CD8-positive, alpha-beta memory T cell (primary cell): ENCODE measurements around the gene NUP214. TPM values are rescaled to one million over a fixed set of nuclear protein-coding genes. Genes with fewer than 3 reads are reported as not detected.
"Not testable (repeated sequence)": the region's sequence is repeated elsewhere in the genome, so short reads cannot be mapped to it uniquely, and the experiment has no call there.

ENCODE experiments used
- CTCF ChIA-PET: fragments of 350-600 bp; sonication (Branson Sonifier 250); formaldehyde crosslinking; loops from one replicate; lab custom pipeline; 2021; ENCODE audit warnings: antibody characterized with exemption; lab: Charles Lee
- POLR2A ChIA-PET: fragments of 350-600 bp; sonication (Branson Sonifier 250); formaldehyde crosslinking; loops from one replicate; lab custom pipeline; 2021; ENCODE audit warnings: antibody characterized with exemption; lab: Charles Lee
- DNase-seq, 5 donors: peaks; one replicate each; pipeline versions ENCODE4 v3.0.0 to v3.0.0-alpha.2; 2020 to 2022; ENCODE audit warnings: mixed read lengths in 1 of 5
- H3K27ac ChIP-seq: one replicate; pipeline ENCODE4 v1.7.0; 2013; ENCODE audit warnings: low read depth, mild to moderate bottlenecking, low read length, moderate library complexity
- H3K27me3 ChIP-seq: 2 replicates; pipeline ENCODE4 v1.7.0; 2013; ENCODE audit warnings: low read length, mild to moderate bottlenecking; ENCODE audit not compliant: insufficient read depth, poor library complexity, severe bottlenecking
- H3K36me3 ChIP-seq: 2 replicates; pipeline ENCODE4 v1.7.0; 2013; ENCODE audit warnings: mild to moderate bottlenecking, low read length, moderate library complexity; ENCODE audit not compliant: insufficient read depth
- H3K4me1 ChIP-seq: 2 replicates; pipeline ENCODE4 v1.7.0; 2013; ENCODE audit warnings: mild to moderate bottlenecking, low read length, moderate library complexity; ENCODE audit not compliant: insufficient read depth
- H3K4me3 ChIP-seq: 2 replicates; pipeline ENCODE4 v1.7.0; 2013; ENCODE audit warnings: mild to moderate bottlenecking, low read length
- H3K9me3 ChIP-seq: 2 replicates; pipeline ENCODE4 v1.7.0; 2013; ENCODE audit warnings: mild to moderate bottlenecking, low read length
- H3K27ac Mint-ChIP-seq, 8 donors: one replicate each; pipeline ENCODE4 v1.8.0; 2020 to 2021; ENCODE audit warnings: mixed read lengths in 8 of 8, mild to moderate bottlenecking in 6 of 8, inconsistent platforms in 3 of 8, moderate library complexity in 3 of 8
- H3K27me3 Mint-ChIP-seq, 2 donors: one replicate each; pipeline ENCODE4 v1.8.0; 2020 to 2021; ENCODE audit warnings: mixed read lengths in 2 of 2, mild to moderate bottlenecking in 1 of 2, moderate library complexity in 1 of 2
- H3K36me3 Mint-ChIP-seq, 3 donors: one replicate each; pipeline ENCODE4 v1.8.0; 2020 to 2021; ENCODE audit warnings: mixed read lengths in 3 of 3, inconsistent platforms in 1 of 3, mild to moderate bottlenecking in 1 of 3
- H3K4me1 Mint-ChIP-seq, 3 donors: one replicate each; pipeline ENCODE4 v1.8.0; 2020 to 2021; ENCODE audit warnings: mixed read lengths in 3 of 3, inconsistent platforms in 1 of 3, mild to moderate bottlenecking in 1 of 3
- H3K4me3 Mint-ChIP-seq, 7 donors: one replicate each; pipeline ENCODE4 v1.8.0; 2020 to 2021; ENCODE audit warnings: mixed read lengths in 7 of 7, mild to moderate bottlenecking in 6 of 7, moderate library complexity in 4 of 7, inconsistent platforms in 2 of 7
- H3K9me3 Mint-ChIP-seq, 5 donors: one replicate each; pipeline ENCODE4 v1.8.0; 2020 to 2022; ENCODE audit warnings: mixed read lengths in 5 of 5, mild to moderate bottlenecking in 3 of 5, moderate library complexity in 2 of 5, inconsistent platforms in 1 of 5
- polyA plus RNA-seq: library from polyadenylated mRNA; unstranded; fragments of 300-500 nt; fragmentation: Illumina TruSeq; gene quantifications from one replicate; pipeline ENCODE4 v1.2.3, GENCODE V29; 2021
- total RNA-seq, 2 experiments: library from RNA; stranded (reverse); gene quantifications; one replicate each; pipeline ENCODE4 v1.2.3, GENCODE V29; 2021

The NUP214 gene
- total and polyA plus RNA-seq, 3 experiments from 2014 or later: 21.3 to 69.5 (median 69.2) TPM

DNA sequence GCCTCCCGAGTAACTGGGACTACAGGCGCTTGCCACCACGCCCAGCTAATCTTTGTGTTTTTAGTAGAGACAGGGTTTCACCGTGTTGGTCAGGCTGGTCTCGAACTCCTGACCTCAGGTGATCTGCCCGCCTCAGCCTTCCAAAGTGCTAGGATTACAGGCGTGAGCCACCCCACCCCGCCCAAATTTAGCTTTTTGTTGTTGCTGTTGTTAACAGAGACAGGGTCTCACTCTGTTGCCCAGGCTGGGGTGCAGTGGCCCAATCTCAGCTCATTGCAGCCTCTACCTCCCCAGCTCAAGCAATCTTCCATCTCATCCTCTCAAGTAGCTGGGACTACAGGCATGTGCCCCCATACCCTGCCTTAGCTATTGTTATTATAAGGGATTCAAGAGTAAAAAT is 25.5 kb upstream of the NUP214 start:
- CTCF ChIA-PET, DNase-seq, H3K36me3 Mint-ChIP-seq, H3K36me3 ChIP-seq, H3K4me3 ChIP-seq, H3K4me3 Mint-ChIP-seq, H3K9me3 ChIP-seq, H3K27ac ChIP-seq, POLR2A ChIA-PET, H3K9me3 Mint-ChIP-seq, H3K4me1 ChIP-seq, H3K4me1 Mint-ChIP-seq: not testable (repeated sequence)
- Mint-ChIP-seq H3K27ac (peak overlapping the region in 1 of 8 donors; percentile 38), H3K27me3 (peaks cover 22 to 29% of the 10 kb centered on the region in 2 donors)
- H3K27me3 ChIP-seq: peaks cover 21% of the 10 kb centered on the region

DNA sequence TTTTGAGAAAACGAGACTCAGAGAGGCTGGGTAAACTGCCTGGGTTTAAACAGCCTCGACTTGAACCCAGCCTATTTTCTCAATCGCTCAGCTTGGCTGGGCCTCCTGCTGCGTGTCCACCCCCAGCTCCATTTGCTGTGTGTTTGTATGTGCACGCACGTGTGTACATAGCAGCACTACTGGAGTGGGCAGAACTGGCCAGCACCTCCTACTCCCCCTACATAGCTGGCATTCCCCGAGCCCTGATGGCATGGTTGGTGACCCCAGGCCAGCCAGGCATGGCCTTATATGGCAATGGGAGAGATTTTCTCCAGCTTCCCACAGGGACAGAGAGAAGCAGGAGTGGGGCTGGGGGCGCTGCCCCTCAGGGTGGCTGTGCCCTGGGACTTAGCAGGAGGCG is 24.9 kb upstream of the NUP214 start:
- Mint-ChIP-seq H3K9me3 (no peaks in the 10 kb centered on the region), H3K4me1 (peaks cover 4 to 9% (median 6%) of the 10 kb centered on the region in 3 donors), H3K27ac (peak overlapping the region in 1 of 8 donors; percentile 54), H3K36me3 (no peaks in the 10 kb centered on the region), H3K27me3 (peaks cover 17 to 24% of the 10 kb centered on the region in 2 donors), H3K4me3 (no peak overlapping the region)
- Histone ChIP-seq H3K4me1 (no peaks in the 10 kb centered on the region), H3K9me3 (no peaks in the 10 kb centered on the region), H3K36me3 (no peaks in the 10 kb centered on the region), H3K4me3 (no peak overlapping the region), H3K27me3 (peaks cover 16% of the 10 kb centered on the region), H3K27ac (no peak overlapping the region)
- ChIA-PET CTCF (no interaction called here), POLR2A (no interaction called here)
- DNase-seq: no peak

DNA sequence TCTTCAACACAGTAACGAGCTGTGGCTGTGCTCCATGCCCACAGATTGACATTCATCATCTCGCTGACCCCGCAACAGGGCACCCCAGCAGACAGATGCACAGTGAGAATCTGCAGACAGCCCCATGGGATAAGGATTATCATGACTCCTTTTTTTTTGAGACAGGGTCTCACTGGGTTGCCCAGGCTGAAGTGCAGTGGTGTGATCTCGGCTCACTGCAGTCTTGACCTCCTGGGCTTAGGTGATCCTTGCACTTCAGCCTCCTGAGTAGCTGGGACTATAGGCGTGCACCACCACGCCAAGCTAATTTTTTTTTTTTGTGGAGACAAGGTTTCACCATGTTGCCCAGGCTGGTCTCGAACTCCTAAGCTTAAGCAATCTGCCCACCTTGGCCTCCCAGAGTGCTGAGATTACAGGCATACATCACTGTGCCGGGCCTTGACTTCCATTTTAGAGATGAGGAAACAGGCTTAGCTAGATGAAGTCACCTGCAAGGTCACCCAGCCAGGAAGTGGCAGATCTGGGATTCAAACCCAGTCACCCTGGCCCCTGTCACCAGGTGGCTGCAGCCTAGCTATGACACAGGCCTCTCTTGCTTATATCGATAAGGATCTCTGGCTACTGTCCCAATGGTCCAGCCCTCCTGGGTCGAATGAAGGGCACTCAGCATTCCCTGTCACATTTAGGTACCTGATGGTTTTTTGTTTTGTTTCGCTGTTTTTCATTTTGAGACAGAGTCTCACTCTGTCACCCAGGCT is 24.0 kb upstream of the NUP214 start:
- Histone ChIP-seq H3K4me1 (no peaks in the 10 kb centered on the region), H3K9me3 (no peaks in the 10 kb centered on the region), H3K27me3 (peaks cover 17% of the 10 kb centered on the region), H3K4me3 (no peak overlapping the region), H3K36me3 (no peaks in the 10 kb centered on the region), H3K27ac (no peak overlapping the region)
- Mint-ChIP-seq H3K27ac (no peak overlapping the region), H3K9me3 (no peaks in the 10 kb centered on the region), H3K27me3 (peaks cover 10 to 22% of the 10 kb centered on the region in 2 donors), H3K36me3 (no peaks in the 10 kb centered on the region), H3K4me3 (no peak overlapping the region), H3K4me1 (peaks cover 0 to 5% (median 4%) of the 10 kb centered on the region in 3 donors)
- ChIA-PET POLR2A (no interaction called here), CTCF (no interaction called here)
- no peak for DNase-seq

DNA sequence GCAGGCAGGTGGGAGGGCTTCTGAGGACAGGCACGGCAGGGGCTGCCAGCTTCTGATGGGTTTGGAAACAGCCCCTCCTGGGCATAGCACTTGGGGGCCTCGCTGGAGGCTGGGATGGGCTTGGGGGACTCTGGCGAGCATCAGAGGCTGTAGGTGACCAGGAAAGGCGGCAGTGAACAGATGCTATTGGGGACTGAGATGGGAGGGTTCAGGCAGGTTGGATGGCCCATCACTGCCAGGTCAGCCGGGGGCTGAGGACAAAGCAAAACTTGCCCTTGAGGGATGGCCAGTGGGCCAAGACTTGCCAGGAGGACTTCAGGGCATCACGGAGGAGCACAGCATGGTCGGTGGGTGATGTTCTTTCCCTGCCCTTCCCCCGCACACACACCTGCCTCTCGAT is 22.4 kb upstream of the NUP214 start:
- POLR2A ChIA-PET: no interaction called here
- peaks cover 6 to 18% of the 10 kb centered on the region in 2 donors for H3K27me3 Mint-ChIP-seq

DNA sequence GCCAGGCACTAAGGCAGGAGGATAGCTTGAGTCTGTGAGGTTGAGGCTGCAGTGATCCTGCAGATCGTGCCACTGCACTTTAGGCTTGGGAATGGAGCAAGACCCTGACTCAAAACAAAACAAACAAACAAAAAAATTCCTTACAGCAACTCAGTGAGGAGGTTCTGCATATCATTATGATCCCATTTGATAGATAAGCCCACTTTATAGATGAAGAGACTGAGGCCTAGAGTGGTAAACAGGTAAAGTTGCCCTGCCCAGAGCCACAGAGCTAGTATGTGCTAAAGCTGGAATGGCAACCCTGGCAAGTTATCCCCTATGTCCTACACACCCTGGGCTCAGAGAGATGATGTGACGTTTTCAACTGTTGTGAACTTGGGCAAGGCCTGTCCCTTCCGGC is 21.9 kb upstream of the NUP214 start:
- H3K4me1 ChIP-seq: no peaks in the 10 kb centered on the region
- no peaks in the 10 kb centered on the region for H3K9me3 Mint-ChIP-seq
- no peaks in the 10 kb centered on the region for H3K4me1 Mint-ChIP-seq
- ChIA-PET POLR2A (no interaction called here), CTCF (no interaction called here)
- H3K36me3 ChIP-seq: no peaks in the 10 kb centered on the region
- H3K4me3 Mint-ChIP-seq: no peak overlapping the region
- H3K27ac Mint-ChIP-seq: no peak overlapping the region
- no peaks in the 10 kb centered on the region for H3K9me3 ChIP-seq
- H3K4me3 ChIP-seq: no peak overlapping the region
- H3K27me3 ChIP-seq: peaks cover 21% of the 10 kb centered on the region
- H3K36me3 Mint-ChIP-seq: no peaks in the 10 kb centered on the region
- no peak for DNase-seq
- H3K27ac ChIP-seq: no peak overlapping the region
- H3K27me3 Mint-ChIP-seq: peaks cover 4 to 16% of the 10 kb centered on the region in 2 donors

More for the DNA sequence above, 22.4 kb upstream of the NUP214 start:
- Histone ChIP-seq H3K4me3 (no peak overlapping the region), H3K36me3 (no peaks in the 10 kb centered on the region), H3K27me3 (peaks cover 24% of the 10 kb centered on the region), H3K9me3 (no peaks in the 10 kb centered on the region), H3K4me1 (no peaks in the 10 kb centered on the region), H3K27ac (no peak overlapping the region)
- H3K9me3 Mint-ChIP-seq: no peaks in the 10 kb centered on the region
- H3K27ac Mint-ChIP-seq: no peak overlapping the region
- H3K4me1 Mint-ChIP-seq: no peaks in the 10 kb centered on the region
- CTCF ChIA-PET: no interaction called here
- DNase-seq: no peak
- H3K36me3 Mint-ChIP-seq: no peaks in the 10 kb centered on the region
- no peak overlapping the region for H3K4me3 Mint-ChIP-seq

DNA sequence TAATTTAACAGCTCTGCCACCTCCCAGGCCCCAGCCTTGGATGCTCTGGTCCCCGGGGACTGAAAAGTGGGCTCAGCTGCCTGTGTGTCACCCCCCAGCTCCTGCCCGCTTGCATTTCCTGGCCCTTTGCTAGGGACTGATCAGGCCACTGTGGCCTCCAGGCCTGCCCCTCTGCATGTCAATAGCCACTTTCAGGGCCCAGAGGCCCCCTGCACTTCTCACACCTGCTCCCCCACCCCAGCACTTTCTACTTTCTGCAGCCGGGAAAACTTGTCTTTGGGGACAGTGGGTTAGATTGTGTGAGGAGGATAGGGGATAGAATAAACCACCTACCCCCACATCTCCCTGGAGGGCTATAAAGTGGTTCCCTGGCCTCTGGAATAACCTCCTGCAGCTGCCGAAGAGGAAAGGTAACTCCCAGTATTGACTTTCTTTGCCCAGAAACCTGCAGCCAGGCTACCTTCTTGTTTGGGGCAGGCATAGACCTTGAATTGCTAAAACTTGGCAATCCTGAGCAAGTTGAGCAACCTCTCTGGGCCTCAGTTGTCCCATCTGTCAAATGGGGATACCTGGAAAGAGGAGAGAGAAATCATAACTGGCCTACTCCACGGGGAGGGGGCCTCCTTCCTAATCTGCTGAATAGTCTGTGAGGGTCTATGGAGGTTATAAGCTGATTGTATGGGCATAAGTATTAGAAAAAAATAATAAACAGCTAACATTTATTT is 21.2 kb upstream of the NUP214 start:
- Histone ChIP-seq H3K4me1 (no peaks in the 10 kb centered on the region), H3K4me3 (no peak overlapping the region), H3K27me3 (peaks cover 21% of the 10 kb centered on the region), H3K27ac (no peak overlapping the region), H3K36me3 (no peaks in the 10 kb centered on the region), H3K9me3 (no peaks in the 10 kb centered on the region)
- ChIA-PET CTCF (no interaction called here), POLR2A (interaction anchor here (0.5 kb wide), 1 partner anchor 1250 kb away, joined by 4 read pairs; the partner anchor contains the start of gene SETX)
- H3K27me3 Mint-ChIP-seq: peaks cover 4 to 11% of the 10 kb centered on the region in 2 donors
- DNase-seq: no peak
- H3K27ac Mint-ChIP-seq: no peak overlapping the region
- no peaks in the 10 kb centered on the region for H3K4me1 Mint-ChIP-seq
- H3K36me3 Mint-ChIP-seq: no peaks in the 10 kb centered on the region
- no peaks in the 10 kb centered on the region for H3K9me3 Mint-ChIP-seq
- no peak overlapping the region for H3K4me3 Mint-ChIP-seq

DNA sequence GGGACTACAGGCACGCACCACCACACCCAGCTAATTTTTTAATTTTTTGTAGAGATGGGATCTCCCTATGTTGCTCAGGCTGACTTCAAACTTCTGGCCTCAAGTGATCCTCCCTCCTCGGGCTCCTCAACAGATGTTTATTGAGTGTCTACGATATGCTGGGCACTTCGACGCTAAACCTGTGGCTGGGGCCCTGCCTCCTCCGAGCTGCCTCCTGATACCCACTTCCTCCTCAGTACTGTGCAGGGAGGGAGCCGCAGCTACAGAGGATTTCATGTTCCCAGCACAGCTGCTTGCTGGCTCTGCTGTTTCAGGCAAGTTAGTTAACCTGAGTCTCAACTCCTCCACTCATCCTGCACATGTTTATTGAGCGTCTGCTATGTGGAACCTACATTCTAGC is 19.4 kb upstream of the NUP214 start:
- peaks cover 21% of the 10 kb centered on the region for H3K27me3 ChIP-seq
- H3K27ac ChIP-seq: no peak overlapping the region
- no peak overlapping the region for H3K4me3 Mint-ChIP-seq
- no peaks in the 10 kb centered on the region for H3K36me3 ChIP-seq
- H3K27me3 Mint-ChIP-seq: peaks cover 2 to 14% of the 10 kb centered on the region in 2 donors
- DNase-seq: no peak
- no peak overlapping the region for H3K4me3 ChIP-seq
- H3K27ac Mint-ChIP-seq: peak overlapping the region in 1 of 8 donors; percentile 49
- ChIA-PET CTCF (interaction anchor here (1.5 kb wide), 1 partner anchor 9 kb away, joined by 4 read pairs; no protein-coding TSS in a partner anchor), POLR2A (no interaction called here)
- H3K4me1 ChIP-seq: no peaks in the 10 kb centered on the region
- no peaks in the 10 kb centered on the region for H3K4me1 Mint-ChIP-seq
- no peaks in the 10 kb centered on the region for H3K9me3 Mint-ChIP-seq
- no peaks in the 10 kb centered on the region for H3K9me3 ChIP-seq
- H3K36me3 Mint-ChIP-seq: no peaks in the 10 kb centered on the region

DNA sequence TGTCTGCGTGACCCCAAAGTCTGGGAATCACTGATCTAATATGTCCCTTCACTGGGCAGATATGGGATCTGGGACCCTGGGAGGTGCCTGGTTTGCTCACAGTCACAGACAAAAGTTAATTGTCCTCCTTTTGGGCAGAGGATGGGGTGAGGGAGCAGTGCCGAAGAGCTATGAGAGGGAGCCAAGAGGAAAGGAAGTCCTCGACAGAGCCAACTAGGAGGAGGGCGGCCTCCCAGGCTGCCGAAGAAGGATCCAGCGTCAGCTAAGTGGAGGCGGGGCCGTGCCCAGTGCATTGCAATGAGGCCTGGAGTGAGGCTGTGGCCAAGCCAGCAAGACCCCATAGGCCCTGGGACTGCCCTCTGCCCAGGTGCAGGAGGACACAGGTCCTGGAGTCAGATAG is 17.6 kb upstream of the NUP214 start:
- ChIA-PET CTCF (no interaction called here), POLR2A (no interaction called here)
- Mint-ChIP-seq H3K36me3 (no peaks in the 10 kb centered on the region), H3K4me3 (no peak overlapping the region), H3K4me1 (no peaks in the 10 kb centered on the region), H3K27me3 (peaks cover 2 to 14% of the 10 kb centered on the region in 2 donors), H3K9me3 (no peaks in the 10 kb centered on the region), H3K27ac (no peak overlapping the region)
- DNase-seq: peak in 1 of 5 donors; percentile 36
- H3K4me1 ChIP-seq: no peaks in the 10 kb centered on the region
- peaks cover 36% of the 10 kb centered on the region for H3K27me3 ChIP-seq
- H3K9me3 ChIP-seq: no peaks in the 10 kb centered on the region
- no peak overlapping the region for H3K4me3 ChIP-seq
- no peaks in the 10 kb centered on the region for H3K36me3 ChIP-seq
- H3K27ac ChIP-seq: no peak overlapping the region
